ENCODE data around the gene PLA2G2C.

DNA sequence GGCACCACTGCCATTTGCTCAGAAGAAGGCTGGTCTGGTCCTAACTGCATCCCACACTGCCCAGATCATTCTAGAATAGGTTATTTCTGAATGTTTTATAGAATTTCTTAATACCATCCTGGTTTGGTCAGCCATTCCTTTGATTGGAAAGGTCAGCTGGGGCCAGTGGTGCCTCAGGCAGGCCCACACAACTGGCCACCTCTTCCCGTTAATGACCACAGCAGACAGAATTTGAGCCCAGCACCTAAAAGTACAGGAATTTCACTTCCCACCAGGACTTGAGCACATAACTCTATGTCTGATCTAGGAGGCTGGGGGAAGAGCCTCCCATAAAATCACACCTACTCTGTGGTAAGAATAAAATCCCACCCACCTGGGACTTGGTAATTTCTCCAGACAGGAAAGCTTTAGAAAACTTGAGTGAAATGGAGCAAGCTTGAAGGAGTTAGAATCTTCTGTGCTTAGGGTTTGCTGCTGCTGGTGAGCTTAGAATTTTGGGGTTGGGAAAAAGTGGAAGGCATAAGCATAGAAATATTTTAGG, 6.6 kb upstream of the PLA2G2C start:
- TF ChIP-seq, protein P1, sequence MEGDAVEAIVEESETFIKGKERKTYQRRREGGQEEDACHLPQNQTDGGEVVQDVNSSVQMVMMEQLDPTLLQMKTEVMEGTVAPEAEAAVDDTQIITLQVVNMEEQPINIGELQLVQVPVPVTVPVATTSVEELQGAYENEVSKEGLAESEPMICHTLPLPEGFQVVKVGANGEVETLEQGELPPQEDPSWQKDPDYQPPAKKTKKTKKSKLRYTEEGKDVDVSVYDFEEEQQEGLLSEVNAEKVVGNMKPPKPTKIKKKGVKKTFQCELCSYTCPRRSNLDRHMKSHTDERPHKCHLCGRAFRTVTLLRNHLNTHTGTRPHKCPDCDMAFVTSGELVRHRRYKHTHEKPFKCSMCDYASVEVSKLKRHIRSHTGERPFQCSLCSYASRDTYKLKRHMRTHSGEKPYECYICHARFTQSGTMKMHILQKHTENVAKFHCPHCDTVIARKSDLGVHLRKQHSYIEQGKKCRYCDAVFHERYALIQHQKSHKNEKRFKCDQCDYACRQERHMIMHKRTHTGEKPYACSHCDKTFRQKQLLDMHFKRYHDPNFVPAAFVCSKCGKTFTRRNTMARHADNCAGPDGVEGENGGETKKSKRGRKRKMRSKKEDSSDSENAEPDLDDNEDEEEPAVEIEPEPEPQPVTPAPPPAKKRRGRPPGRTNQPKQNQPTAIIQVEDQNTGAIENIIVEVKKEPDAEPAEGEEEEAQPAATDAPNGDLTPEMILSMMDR (conservative IDR thresholded peaks at IDR 0.05), result no peak
- TF ChIP-seq ZFX (IDR thresholded peaks at IDR 0.05), result no peak
